NB4 (cell line): ENCODE results near the gene IL25.
"Not testable (repeated sequence)": the region's sequence is repeated elsewhere in the genome, so short reads cannot be mapped to it uniquely, and the experiment has no call there.

ENCODE experiments used
- DNase-seq: peaks from one replicate; pipeline ENCODE4 v3.0.0; 2010; ENCODE audit warnings: low read depth
- H3K4me3 ChIP-seq: one replicate; pipeline ENCODE4 v1.5.1; 2011; ENCODE audit warnings: mild to moderate bottlenecking, low read depth, low read length, moderate library complexity
- CTCF ChIP-seq: IDR thresholded peaks from one replicate; pipeline ENCODE4 v1.5.1; 2012; ENCODE audit warnings: low read depth, low read length
- MYC ChIP-seq: IDR thresholded peaks from 2 replicates; pipeline ENCODE4 v1.6.1; 2011; ENCODE audit warnings: low read depth, low read length
- POLR2A ChIP-seq: IDR thresholded peaks from 2 replicates; pipeline ENCODE4 v1.6.1; 2011; ENCODE audit warnings: mild to moderate bottlenecking; ENCODE audit not compliant: insufficient read length; ENCODE audit errors: extremely low read depth
- TF ChIP-seq, protein P1 (sequence below): IDR thresholded peaks from 2 replicates; pipeline ENCODE4 v1.6.1; 2011; ENCODE audit warnings: low read depth, low read length

IL25 gene

DNA sequence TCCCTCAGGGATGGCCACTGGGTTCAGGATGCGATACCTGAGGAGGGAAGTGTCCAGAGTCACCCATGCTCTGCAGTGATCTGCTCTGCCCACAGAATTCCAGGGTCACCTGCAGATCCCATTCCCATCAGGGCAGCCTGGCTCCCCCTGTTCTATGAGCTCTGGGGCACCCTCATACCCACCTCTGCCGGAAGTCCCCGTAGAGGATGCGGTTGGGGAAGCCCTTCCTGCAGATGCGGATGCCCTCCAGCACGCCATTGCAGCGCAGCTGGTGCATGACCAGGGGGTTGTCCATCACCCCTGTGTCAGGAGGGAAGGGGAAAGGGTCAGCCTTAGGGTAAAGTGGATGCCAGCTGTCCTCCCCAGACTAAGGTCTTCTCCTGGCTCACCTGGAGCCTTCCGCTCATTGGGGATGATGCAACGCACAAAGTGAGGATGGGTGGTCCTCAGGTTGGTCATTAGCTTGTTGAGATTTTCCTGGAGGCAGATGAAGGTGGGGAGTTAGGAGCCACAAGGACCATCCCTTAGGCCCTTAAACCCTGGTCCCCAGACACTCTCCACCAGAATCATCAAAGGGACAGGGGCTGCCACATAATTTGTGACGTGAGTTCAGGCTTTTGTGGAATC lies 24.3 kb downstream of the IL25 start:
- TF ChIP-seq MYC (no peak), POLR2A (no peak), CTCF (no peak)
- TF ChIP-seq, protein P1, sequence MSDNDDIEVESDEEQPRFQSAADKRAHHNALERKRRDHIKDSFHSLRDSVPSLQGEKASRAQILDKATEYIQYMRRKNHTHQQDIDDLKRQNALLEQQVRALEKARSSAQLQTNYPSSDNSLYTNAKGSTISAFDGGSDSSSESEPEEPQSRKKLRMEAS, result no peak
- DNase-seq, result no peak

GRCh38 chr14:23398348-23398747 lies 25.7 kb downstream of the IL25 start:
- no peak overlapping the region for H3K4me3 ChIP-seq
- TF ChIP-seq MYC, result no peak
- no peak for TF ChIP-seq POLR2A
- TF ChIP-seq, protein P1, result no peak
- no peak for TF ChIP-seq CTCF
- no peak for DNase-seq

More for the DNA sequence above, 24.3 kb downstream of the IL25 start:
- no peak overlapping the region for H3K4me3 ChIP-seq

DNA sequence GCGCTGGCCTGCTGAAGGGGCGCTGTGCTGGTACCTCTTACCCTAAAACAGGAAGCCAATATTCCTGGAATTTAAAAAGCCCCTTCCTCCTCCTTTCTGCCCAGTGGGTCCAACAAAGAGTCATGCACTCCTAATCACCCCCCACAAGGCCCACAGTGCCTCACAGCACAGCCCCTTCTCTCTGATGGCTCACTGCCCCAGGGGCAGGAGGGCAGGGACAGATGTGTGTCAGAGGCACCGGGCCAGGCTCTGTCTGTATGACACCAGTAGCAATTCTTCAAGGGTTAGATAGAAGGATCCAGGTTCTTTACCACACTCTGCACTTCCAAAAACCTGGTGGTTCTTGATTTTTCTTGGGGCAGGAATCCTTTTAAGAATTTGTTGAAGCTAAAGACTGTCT lies 26.5 kb downstream of the IL25 start:
- DNase-seq, result no peak
- H3K4me3 ChIP-seq, result no peak overlapping the region
- no peak for TF ChIP-seq POLR2A
- TF ChIP-seq, protein P1, result no peak
- TF ChIP-seq CTCF, result no peak
- TF ChIP-seq MYC, result no peak

GRCh38 chr14:23399591-23399990 lies 27.0 kb downstream of the IL25 start:
- DNase-seq, result no peak
- no peak for TF ChIP-seq CTCF
- no peak for TF ChIP-seq POLR2A
- no peak for TF ChIP-seq MYC
- TF ChIP-seq, protein P1, result no peak
- H3K4me3 ChIP-seq, result no peak overlapping the region

DNA sequence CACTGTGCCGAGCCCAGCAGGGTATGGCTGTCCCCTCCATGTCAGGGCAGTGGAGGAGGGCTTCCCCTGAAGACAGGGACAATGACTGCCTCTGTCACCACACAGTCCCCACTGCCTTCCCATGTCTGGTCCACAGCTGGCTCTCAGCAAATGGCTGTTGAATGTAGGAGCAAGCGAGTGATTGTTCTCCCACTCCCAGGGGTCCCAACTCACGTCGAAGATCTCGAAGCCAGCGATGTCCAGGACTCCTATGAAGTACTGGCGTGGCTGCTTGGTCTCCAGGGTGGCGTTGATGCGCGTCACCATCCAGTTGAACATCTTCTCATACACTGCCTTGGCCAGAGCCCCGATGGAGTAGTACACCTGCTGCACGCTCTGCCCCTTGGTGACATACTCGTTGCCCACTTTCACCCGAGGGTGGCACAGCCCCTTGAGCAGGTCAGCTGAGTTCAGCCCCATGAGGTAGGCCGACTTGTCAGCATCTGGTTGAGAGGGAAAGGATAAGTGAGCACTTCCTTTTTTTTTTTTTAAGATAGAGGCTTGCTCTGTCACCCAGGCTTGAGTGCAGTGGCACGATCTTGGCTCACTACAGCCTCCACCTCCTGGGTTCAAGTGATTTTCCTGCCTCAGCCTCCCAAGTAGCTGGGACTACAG lies 28.0 kb downstream of the IL25 start:
- not testable (repeated sequence) for H3K4me3 ChIP-seq, DNase-seq

GRCh38 chr14:23401291-23401690 lies 28.7 kb downstream of the IL25 start:
- peak; percentile 16 for DNase-seq
- TF ChIP-seq POLR2A (no peak), MYC (no peak), CTCF (no peak)
- TF ChIP-seq, protein P1, result no peak

More at GRCh38 chr14:23401291-23401690, 28.7 kb downstream of the IL25 start:
- H3K4me3 ChIP-seq, result no peak overlapping the region
